ENCODE results near the gene OR5L2.
"Not testable (repeated sequence)": the region's sequence is repeated elsewhere in the genome, so short reads cannot be mapped to it uniquely, and the experiment has no call there.

The OR5L2 gene

GRCh38 chr11:55838452-55838851 is 11.4 kb downstream of the OR5L2 start, which contains the start of gene OR5D16:
Gene OR5D16 (plus strand): TSS chr11:55838752. CDS start chr11:55838752, 0 bp downstream.
- TF ChIP-seq, protein P1, sequence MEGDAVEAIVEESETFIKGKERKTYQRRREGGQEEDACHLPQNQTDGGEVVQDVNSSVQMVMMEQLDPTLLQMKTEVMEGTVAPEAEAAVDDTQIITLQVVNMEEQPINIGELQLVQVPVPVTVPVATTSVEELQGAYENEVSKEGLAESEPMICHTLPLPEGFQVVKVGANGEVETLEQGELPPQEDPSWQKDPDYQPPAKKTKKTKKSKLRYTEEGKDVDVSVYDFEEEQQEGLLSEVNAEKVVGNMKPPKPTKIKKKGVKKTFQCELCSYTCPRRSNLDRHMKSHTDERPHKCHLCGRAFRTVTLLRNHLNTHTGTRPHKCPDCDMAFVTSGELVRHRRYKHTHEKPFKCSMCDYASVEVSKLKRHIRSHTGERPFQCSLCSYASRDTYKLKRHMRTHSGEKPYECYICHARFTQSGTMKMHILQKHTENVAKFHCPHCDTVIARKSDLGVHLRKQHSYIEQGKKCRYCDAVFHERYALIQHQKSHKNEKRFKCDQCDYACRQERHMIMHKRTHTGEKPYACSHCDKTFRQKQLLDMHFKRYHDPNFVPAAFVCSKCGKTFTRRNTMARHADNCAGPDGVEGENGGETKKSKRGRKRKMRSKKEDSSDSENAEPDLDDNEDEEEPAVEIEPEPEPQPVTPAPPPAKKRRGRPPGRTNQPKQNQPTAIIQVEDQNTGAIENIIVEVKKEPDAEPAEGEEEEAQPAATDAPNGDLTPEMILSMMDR (IDR thresholded peaks at IDR 0.05; ENCODE audit: low read length, missing control alignments): no peak
- no peak for DNase-seq (ENCODE audit: low read depth)

GRCh38 chr11:55847453-55847852 is 20.4 kb downstream of the OR5L2 start:
- no peak overlapping the region for H3K4me3 ChIP-seq (replicated peaks; ENCODE audit: low read depth, low read length)
- DNase-seq (ENCODE audit: low read depth): no peak
- TF ChIP-seq, protein P1 (IDR thresholded peaks at IDR 0.05; ENCODE audit: low read length, missing control alignments): no peak

More at GRCh38 chr11:55838452-55838851, 11.4 kb downstream of the OR5L2 start, which contains the start of gene OR5D16:
- H3K4me3 ChIP-seq (replicated peaks; ENCODE audit: low read depth, low read length): no peak within 1 kb of the TSS

- DNase-seq (ENCODE audit: low read depth): no peak
- TF ChIP-seq, protein P1 (IDR thresholded peaks at IDR 0.05; ENCODE audit: low read length, missing control alignments): no peak
- H3K4me3 ChIP-seq (replicated peaks; ENCODE audit: low read depth, low read length): no peak overlapping the region
These were observed 22.0 kb downstream of the OR5L2 start for GRCh38 chr11:55849037-55849436.

- TF ChIP-seq, protein P1 (IDR thresholded peaks at IDR 0.05; ENCODE audit: low read length, missing control alignments): no peak
- DNase-seq (ENCODE audit: low read depth): no peak
- H3K4me3 ChIP-seq (replicated peaks; ENCODE audit: low read depth, low read length): no peak overlapping the region
These were observed 25.1 kb downstream of the OR5L2 start for GRCh38 chr11:55852141-55852540.

DNA sequence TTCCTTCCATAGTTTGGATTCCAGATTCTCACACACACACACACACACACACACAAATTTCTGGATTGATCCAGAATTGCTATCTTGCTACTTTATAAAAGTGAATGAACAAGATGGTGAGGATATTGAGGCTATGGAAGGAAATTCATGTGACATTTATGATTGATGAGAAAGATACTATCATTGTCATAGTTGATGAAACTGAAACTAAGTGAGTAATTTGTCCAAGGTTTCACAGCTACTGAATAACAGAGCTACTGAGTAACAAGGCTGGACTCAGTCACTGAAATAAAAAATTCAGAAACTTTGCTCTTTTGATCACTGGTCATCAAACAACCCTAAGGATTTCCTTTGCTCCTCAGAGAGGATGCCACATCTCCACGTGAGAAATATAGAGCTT is 27.7 kb downstream of the OR5L2 start:
- no peak for DNase-seq (ENCODE audit: low read depth)
- TF ChIP-seq, protein P1 (IDR thresholded peaks at IDR 0.05; ENCODE audit: low read length, missing control alignments): no peak
- H3K4me3 ChIP-seq (replicated peaks; ENCODE audit: low read depth, low read length): no peak overlapping the region

DNA sequence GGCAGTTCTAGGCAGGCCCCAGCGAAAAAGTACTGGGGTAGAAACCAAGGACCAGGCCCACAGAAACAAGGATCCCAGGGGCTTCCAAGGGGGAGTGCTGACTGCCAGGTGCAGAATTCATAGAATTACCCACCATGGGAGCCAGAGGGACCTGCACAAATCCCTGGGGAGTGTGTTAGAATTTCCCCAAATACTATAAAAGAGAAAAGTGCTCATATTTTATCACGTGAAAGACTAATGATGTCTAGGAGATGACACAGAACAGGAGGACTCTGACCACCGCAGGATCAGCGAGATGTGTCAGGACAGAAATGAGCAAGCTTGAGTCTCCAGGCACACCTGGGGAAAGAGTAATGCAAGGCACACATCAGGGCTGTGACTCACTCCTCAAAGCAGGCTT is 40.3 kb downstream of the OR5L2 start:
- not testable (repeated sequence) for DNase-seq (ENCODE audit: low read depth); H3K4me3 ChIP-seq (replicated peaks; ENCODE audit: low read depth, low read length)

DNA sequence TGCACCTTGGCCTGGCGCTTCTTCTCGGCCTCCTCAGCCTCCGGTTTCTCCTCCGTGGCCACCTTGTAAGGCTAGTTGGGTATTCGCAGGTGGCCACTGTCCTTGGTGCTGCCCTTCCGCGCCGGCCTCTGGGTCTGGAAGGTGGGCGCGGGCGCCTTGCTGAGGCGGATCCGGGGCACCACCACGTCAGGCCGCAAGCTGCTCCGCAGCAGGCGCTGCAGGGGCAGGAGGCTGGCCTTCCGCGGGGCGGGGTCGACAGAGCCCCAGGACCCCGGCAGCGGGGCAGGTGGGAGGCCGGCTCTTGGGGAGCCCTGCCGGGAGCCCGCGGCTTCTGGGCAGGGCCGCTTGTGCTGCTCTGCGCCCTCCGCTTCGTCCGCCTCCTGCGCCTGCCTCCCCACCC is 45.7 kb downstream of the OR5L2 start:
- not testable (repeated sequence) for DNase-seq (ENCODE audit: low read depth); H3K4me3 ChIP-seq (replicated peaks; ENCODE audit: low read depth, low read length)

DNA sequence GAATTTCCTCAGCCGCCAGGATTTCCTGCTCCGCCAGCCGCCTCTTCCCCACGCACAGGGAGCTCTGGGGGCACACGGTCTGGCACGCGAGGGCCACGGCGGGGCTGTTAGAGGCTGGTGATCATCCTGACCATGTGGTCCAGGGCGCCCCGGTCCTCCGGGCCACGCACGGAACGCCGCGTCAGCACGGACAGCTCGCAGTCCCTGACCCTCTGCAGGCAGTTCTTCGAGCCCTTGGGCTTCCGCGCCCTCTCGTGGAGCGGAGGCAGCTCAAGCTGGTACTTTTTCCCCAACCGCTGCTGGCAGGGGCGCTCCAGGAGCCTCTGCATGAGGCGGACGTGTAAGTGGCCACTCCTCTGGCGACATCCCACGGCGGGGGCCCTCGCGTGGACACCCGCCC is 46.1 kb downstream of the OR5L2 start:
- not testable (repeated sequence) for DNase-seq (ENCODE audit: low read depth); H3K4me3 ChIP-seq (replicated peaks; ENCODE audit: low read depth, low read length)
